Measurements from ENCODE around the gene ATG16L1.
"Not testable (repeated sequence)": the region's sequence is repeated elsewhere in the genome, so short reads cannot be mapped to it uniquely, and the experiment has no call there.

Gene ATG16L1

GRCh38 chr2:233325256-233325655 is 73.8 kb downstream of the ATG16L1 start:
- in situ Hi-C loops (cut with HindIII; ENCODE audit: low sequenced_read_pairs): no loop called here

DNA sequence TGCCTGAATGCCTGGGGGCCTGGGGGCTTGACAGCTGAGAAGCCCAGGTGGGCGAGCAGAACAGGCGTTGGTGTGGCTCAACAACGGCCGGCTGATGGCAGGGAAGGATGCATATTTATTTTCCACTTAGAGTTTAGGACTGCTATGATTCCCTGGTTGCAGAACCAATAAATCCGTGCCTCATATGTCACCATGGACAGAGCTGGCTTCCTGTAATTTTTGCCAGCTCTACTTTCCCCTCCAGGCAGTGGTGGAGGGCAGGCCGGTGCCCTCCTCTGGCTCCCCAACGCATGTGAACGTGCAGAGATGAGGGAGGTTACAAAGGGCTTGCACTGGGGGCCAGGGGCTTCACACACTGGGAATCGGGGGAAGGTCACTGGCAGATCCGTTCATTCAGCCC is 74.3 kb downstream of the ATG16L1 start:
- in situ Hi-C loops (cut with HindIII; ENCODE audit: low sequenced_read_pairs): no loop called here

- in situ Hi-C loops (cut with HindIII; ENCODE audit: low sequenced_read_pairs): no loop called here
These were observed 75.0 kb downstream of the ATG16L1 start for GRCh38 chr2:233326500-233326899.

DNA sequence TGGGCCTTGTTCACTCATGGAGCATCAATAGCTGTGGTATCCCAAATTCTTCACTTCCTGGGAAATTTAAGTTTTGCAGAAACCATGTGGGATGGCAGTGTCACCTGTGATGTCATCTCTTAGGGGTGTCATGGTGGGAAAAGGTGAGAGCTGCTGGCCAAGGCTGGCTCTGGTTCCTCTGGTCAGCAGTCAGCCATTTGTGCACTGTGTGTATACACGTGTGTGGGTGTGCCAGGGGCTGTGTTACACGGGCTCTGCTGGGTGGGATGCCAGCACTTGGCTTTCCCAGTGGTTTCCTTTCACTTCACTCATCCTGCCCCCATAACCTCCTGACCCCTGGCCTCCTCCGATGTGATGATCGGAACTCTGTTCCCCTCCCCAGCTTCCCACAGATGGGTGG is 77.4 kb downstream of the ATG16L1 start:
- in situ Hi-C loops (cut with HindIII; ENCODE audit: low sequenced_read_pairs): no loop called here

DNA sequence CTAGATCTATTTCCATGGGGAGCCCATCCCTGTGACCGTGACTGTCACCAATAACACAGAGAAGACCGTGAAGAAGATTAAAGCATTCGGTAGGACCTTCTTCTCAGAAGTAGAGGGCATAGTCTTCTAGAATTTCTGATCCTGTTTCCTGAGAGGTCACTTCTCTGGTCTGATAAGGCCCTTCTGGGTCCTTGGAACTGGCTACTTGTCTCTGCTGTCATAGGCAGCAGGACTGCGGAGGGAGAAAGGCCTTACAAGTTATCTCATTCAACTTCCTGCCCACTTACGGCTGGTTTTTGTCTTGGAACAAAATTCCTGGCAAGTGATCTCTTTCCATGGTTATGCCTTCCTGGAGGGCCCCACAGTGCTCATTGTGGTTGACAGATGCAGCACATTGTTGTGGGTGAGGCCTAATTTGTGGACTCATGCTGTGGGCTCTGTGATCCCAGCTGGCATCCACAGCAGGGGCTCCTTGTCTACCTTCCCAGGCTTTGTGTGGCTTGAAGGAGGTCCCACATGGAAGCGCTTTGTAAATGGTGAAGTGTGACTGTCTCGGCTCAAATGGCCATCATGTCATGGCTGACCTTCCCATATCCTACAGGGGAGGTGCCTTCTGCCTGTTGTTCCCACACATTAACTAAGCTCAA is 78.1 kb downstream of the ATG16L1 start:
- in situ Hi-C loops (cut with HindIII; ENCODE audit: low sequenced_read_pairs): no loop called here

GRCh38 chr2:233331536-233331935 is 80.1 kb downstream of the ATG16L1 start:
- in situ Hi-C loops (cut with HindIII; ENCODE audit: low sequenced_read_pairs): no loop called here

DNA sequence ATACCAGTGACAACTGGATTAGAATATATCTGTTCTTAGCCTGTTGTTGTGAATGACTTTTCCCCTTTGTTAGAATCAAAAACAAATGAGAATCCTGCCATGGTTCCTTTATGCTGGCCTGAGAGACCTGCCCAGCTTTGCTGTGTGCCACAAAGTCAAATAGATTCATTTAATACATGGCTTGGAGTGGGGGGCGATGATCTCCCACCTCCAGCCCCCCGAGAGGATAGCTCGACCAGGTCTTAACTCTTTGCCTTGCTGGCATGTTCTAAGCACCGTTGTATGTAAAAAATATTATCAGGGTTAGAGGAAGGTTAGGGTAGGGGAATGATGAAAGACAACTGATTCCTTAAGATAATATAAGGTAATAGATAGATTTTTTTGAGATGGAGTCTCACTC is 80.7 kb downstream of the ATG16L1 start:
- in situ Hi-C loops (cut with HindIII; ENCODE audit: low sequenced_read_pairs): no loop called here

DNA sequence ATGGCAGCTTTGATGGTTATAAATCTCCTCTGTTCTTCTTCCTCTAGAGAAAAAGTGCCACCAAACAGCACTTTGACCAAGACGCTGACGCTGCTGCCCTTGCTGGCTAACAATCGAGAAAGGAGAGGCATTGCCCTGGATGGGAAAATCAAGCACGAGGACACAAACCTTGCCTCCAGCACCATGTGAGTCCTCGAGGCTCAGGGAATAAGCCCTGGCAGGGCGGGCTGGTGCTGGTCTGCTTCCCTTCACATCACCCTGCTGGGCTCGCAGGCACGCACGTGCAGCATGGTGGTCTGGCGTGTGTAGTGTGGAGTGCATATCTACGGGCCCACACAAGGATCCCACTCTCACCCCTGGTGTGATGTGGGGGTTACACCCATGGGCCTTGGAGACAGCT is 83.4 kb downstream of the ATG16L1 start:
- in situ Hi-C loops (cut with HindIII; ENCODE audit: low sequenced_read_pairs): no loop called here

GRCh38 chr2:233336091-233336490 is 84.6 kb downstream of the ATG16L1 start:
- in situ Hi-C loops (cut with HindIII; ENCODE audit: low sequenced_read_pairs): not testable (repeated sequence)

- in situ Hi-C loops (cut with HindIII; ENCODE audit: low sequenced_read_pairs): no loop called here
These were observed 85.1 kb downstream of the ATG16L1 start for GRCh38 chr2:233336541-233336940.

DNA sequence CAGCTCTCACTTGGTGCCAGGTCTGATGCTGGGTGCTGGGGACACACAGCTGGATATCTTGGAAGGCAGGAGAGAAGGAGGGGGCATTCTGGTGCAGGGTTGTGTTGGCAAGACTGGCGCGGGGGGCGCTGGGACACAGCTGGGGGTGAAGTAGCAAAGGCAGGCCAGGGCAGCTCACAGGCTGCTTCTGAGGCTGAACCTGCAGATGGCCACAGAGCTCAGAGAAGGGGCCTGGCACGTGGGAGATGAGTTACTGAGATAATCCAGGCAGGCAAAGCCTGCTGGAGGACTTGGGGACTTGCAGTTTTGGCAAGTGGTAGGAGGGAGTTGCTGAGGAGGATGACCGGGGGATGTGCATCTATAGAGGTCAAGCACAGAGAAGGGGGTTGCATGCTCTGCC is 86.6 kb downstream of the ATG16L1 start:
- in situ Hi-C loops (cut with HindIII; ENCODE audit: low sequenced_read_pairs): no loop called here

DNA sequence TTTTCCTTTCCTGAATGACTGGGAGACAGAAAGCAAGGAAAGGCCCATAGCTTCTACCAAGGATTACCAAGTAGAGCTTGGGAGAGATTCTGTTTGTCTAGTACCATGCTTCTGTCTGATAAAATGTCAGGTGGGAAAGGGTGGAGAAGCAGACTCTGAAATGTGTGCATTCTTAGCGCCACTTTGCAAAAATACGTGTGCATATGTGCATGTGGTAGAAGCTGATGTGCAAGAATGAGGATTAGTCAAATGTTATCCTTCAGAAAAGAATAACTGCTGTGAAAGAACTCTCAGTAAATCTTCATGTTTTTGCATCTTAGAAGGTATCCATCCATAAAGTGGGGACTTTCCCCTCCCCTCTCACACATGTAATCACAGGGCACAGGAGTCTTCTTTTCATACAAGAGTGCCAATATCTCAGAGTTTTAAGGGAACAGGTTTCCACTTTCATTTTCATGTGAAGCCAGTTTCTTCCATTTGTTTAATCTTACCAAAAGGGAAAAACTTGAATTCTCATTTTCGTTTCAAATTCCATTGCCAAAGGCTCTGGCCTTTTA is 87.4 kb downstream of the ATG16L1 start:
- in situ Hi-C loops (cut with HindIII; ENCODE audit: low sequenced_read_pairs): no loop called here

DNA sequence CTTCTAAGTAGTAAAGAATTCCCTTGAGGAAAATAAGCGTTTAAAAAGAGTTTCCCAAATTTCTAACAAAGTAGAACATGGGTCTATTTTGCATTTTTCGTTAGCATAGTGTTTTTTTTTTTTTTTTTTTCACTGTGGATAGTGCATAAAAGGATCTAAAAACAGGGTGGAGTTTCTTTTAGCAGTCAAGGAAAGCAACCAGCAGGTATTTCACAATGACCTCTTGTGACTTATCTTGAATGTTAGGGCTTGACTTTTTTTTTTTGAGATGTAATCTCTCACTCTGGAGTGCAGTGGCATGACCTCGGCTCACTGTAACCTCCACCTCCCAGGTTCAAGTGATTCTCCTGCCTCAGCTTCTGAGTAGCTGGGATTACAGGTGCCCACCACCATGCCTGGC is 88.0 kb downstream of the ATG16L1 start:
- in situ Hi-C loops (cut with HindIII; ENCODE audit: low sequenced_read_pairs): no loop called here

GRCh38 chr2:233341296-233341695 is 89.8 kb downstream of the ATG16L1 start:
- in situ Hi-C loops (cut with HindIII; ENCODE audit: low sequenced_read_pairs): no loop called here

GRCh38 chr2:233342301-233342700 is 90.8 kb downstream of the ATG16L1 start:
- in situ Hi-C loops (cut with HindIII; ENCODE audit: low sequenced_read_pairs): no loop called here

- in situ Hi-C loops (cut with HindIII; ENCODE audit: low sequenced_read_pairs): no loop called here
These were observed 91.8 kb downstream of the ATG16L1 start for GRCh38 chr2:233343171-233343705.
